SK-N-SH (cell line): ENCODE measurements around the gene SARS2.

Experiments used
- CHD2 ChIP-seq: fragments of 150-350 bp; IDR thresholded peaks from 2 replicates; pipeline ENCODE4 v1.6.1; 2018; ENCODE audit warnings: low read length; ENCODE audit not compliant: partially characterized antibody
- EZH2phosphoT487 ChIP-seq: fragments of 200-600 bp; sonication (generic); IDR thresholded peaks from 2 replicates; pipeline ENCODE4 v1.6.1; 2017; ENCODE audit warnings: low read depth, mixed run types, mild to moderate bottlenecking, antibody characterized with exemption, moderate library complexity, borderline replicate concordance
- GABPA ChIP-seq: IDR thresholded peaks from 2 replicates; pipeline ENCODE4 v1.4.0; 2012; ENCODE audit warnings: low read depth, mild to moderate bottlenecking
- MXI1 ChIP-seq: IDR thresholded peaks from 2 replicates; pipeline ENCODE4 v1.6.1; 2012; ENCODE audit warnings: mild to moderate bottlenecking, low read depth, low read length, improper control_type of control experiment
- POLR2AphosphoS5 ChIP-seq: IDR thresholded peaks from 2 replicates; pipeline ENCODE4 v1.6.1; 2012; ENCODE audit warnings: low read depth, low read length
- RAD21 ChIP-seq: IDR thresholded peaks from 2 replicates; pipeline ENCODE4 v1.6.1; 2012; ENCODE audit warnings: mild to moderate bottlenecking, low read length
- RFX5 ChIP-seq: IDR thresholded peaks from 2 replicates; pipeline ENCODE4 v1.6.1; 2012; ENCODE audit warnings: mild to moderate bottlenecking, improper control_type of control experiment, low read length
- SIN3A ChIP-seq: IDR thresholded peaks from 2 replicates; pipeline ENCODE4 v1.6.1; 2012; ENCODE audit warnings: low read depth, mild to moderate bottlenecking, low read length, moderate library complexity, borderline replicate concordance
- TAF1 ChIP-seq: IDR thresholded peaks from 2 replicates; pipeline ENCODE4 v1.6.1; 2012; ENCODE audit warnings: low read depth, mild to moderate bottlenecking, low read length, moderate library complexity, borderline replicate concordance
- YY1 ChIP-seq: IDR thresholded peaks from 2 replicates; pipeline ENCODE4 v1.4.0; 2012; ENCODE audit warnings: low read depth, mild to moderate bottlenecking
- TF ChIP-seq, protein P1 (sequence below): fragments of 200-600 bp; sonication (generic); IDR thresholded peaks from 2 replicates; pipeline ENCODE4 v1.6.1; 2017; ENCODE audit warnings: antibody characterized with exemption, mild to moderate bottlenecking, moderate library complexity
- TF ChIP-seq, protein P2 (sequence below): IDR thresholded peaks from 2 replicates; pipeline ENCODE4 v1.6.1; 2012; ENCODE audit warnings: mild to moderate bottlenecking, low read depth, low read length, moderate library complexity
- TF ChIP-seq, protein P3 (sequence below): IDR thresholded peaks from 2 replicates; pipeline ENCODE4 v1.4.0; 2012; ENCODE audit warnings: low read depth, borderline replicate concordance
- TF ChIP-seq, protein P4 (sequence below): IDR thresholded peaks from 2 replicates; pipeline ENCODE4 v1.4.0; 2012; ENCODE audit warnings: low read depth

DNA sequence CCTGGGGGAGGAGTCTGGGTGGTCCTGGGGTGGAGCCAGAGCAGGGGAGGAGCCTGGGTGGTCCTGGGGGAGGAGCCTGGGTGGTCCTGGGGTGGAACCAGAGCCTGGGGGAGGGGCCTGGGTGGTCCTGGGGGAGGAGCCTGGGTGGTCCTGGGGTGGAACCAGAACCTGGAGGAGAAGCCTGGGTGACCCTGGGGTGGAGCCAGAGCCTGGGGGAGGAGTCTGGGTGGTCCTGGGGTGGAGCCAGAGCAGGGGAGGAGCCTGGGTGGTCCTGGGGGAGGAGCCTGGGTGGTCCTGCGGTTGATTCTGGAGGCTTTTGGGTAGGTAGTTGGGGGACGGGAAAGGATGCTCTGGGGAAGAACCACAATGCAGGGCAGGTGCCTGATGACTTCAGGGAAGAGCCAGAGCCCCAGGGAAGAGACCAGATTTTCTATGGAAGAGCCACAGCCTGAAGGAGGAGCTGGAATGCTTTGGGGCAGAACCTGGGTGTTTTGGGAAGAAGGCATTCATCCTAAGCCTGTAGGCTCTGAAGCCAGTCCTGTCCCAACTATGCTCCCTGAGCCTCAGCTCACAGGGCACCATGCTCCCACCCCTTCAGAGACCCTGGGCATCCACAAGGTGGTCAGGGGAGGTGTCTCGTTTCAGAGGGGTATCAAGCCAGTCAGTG is 15.1 kb upstream of the SARS2 start:
- TF ChIP-seq, protein P1, sequence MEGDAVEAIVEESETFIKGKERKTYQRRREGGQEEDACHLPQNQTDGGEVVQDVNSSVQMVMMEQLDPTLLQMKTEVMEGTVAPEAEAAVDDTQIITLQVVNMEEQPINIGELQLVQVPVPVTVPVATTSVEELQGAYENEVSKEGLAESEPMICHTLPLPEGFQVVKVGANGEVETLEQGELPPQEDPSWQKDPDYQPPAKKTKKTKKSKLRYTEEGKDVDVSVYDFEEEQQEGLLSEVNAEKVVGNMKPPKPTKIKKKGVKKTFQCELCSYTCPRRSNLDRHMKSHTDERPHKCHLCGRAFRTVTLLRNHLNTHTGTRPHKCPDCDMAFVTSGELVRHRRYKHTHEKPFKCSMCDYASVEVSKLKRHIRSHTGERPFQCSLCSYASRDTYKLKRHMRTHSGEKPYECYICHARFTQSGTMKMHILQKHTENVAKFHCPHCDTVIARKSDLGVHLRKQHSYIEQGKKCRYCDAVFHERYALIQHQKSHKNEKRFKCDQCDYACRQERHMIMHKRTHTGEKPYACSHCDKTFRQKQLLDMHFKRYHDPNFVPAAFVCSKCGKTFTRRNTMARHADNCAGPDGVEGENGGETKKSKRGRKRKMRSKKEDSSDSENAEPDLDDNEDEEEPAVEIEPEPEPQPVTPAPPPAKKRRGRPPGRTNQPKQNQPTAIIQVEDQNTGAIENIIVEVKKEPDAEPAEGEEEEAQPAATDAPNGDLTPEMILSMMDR = no peak
- no peak for TF ChIP-seq POLR2AphosphoS5
- no peak for TF ChIP-seq TAF1
- TF ChIP-seq MXI1 = no peak
- no peak for TF ChIP-seq YY1
- no peak for TF ChIP-seq RFX5
- no peak for TF ChIP-seq EZH2phosphoT487
- TF ChIP-seq SIN3A = no peak
- TF ChIP-seq, protein P2, sequence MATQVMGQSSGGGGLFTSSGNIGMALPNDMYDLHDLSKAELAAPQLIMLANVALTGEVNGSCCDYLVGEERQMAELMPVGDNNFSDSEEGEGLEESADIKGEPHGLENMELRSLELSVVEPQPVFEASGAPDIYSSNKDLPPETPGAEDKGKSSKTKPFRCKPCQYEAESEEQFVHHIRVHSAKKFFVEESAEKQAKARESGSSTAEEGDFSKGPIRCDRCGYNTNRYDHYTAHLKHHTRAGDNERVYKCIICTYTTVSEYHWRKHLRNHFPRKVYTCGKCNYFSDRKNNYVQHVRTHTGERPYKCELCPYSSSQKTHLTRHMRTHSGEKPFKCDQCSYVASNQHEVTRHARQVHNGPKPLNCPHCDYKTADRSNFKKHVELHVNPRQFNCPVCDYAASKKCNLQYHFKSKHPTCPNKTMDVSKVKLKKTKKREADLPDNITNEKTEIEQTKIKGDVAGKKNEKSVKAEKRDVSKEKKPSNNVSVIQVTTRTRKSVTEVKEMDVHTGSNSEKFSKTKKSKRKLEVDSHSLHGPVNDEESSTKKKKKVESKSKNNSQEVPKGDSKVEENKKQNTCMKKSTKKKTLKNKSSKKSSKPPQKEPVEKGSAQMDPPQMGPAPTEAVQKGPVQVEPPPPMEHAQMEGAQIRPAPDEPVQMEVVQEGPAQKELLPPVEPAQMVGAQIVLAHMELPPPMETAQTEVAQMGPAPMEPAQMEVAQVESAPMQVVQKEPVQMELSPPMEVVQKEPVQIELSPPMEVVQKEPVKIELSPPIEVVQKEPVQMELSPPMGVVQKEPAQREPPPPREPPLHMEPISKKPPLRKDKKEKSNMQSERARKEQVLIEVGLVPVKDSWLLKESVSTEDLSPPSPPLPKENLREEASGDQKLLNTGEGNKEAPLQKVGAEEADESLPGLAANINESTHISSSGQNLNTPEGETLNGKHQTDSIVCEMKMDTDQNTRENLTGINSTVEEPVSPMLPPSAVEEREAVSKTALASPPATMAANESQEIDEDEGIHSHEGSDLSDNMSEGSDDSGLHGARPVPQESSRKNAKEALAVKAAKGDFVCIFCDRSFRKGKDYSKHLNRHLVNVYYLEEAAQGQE = no peak
- TF ChIP-seq, protein P3, sequence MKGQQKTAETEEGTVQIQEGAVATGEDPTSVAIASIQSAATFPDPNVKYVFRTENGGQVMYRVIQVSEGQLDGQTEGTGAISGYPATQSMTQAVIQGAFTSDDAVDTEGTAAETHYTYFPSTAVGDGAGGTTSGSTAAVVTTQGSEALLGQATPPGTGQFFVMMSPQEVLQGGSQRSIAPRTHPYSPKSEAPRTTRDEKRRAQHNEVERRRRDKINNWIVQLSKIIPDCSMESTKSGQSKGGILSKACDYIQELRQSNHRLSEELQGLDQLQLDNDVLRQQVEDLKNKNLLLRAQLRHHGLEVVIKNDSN = no peak
- no peak for TF ChIP-seq GABPA
- no peak for TF ChIP-seq CHD2
- no peak for TF ChIP-seq RAD21
- TF ChIP-seq, protein P4, sequence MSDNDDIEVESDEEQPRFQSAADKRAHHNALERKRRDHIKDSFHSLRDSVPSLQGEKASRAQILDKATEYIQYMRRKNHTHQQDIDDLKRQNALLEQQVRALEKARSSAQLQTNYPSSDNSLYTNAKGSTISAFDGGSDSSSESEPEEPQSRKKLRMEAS = no peak
